Stomach (tissue), 4 donors: ENCODE measurements around the gene RPS6KA2.

Source experiments
- CTCF ChIP-seq, 7 experiments: fragments of 450-650 bp in 4 of 7; fragments of 200-600 bp in 3 of 7; sonication (generic) in 3 of 7; IDR thresholded peaks; one replicate each; pipeline ENCODE4 v1.5.1; 2016 to 2019; ENCODE audit warnings: antibody characterized with exemption in 7 of 7, control low read depth in 2 of 7, mild to moderate bottlenecking in 1 of 7
- POLR2A ChIP-seq, 4 donors: fragments of 450-650 bp; IDR thresholded peaks; one replicate each; pipeline ENCODE4 v1.6.1; 2016; ENCODE audit warnings: antibody characterized with exemption in 4 of 4, control low read depth in 2 of 4, mild to moderate bottlenecking in 1 of 4, moderate library complexity in 1 of 4
- POLR2AphosphoS5 ChIP-seq, 3 donors: sonication (generic); formaldehyde crosslinking; IDR thresholded peaks; one replicate each; pipeline ENCODE4 v1.6.1; 2016; ENCODE audit warnings: antibody characterized with exemption in 3 of 3

- TF ChIP-seq CTCF (IDR thresholded peaks at IDR 0.05) (no peak), POLR2A (IDR thresholded peaks at IDR 0.05) (no peak), POLR2AphosphoS5 (IDR thresholded peaks at IDR 0.05) (no peak)
These were observed 14.0 kb downstream of the RPS6KA2 start for GRCh38 chr6:166613027-166613426.
